Adipocyte (in vitro differentiated cells): ENCODE data around the gene HS3ST2.

Experiments used
- DNase-seq: peaks from one replicate; pipeline ENCODE4 v3.0.0-alpha.2; 2015; ENCODE audit warnings: low read depth
- H3K27me3 ChIP-seq: replicated peaks from 2 replicates; pipeline ENCODE4 v1.7.0; 2013; ENCODE audit warnings: mild to moderate bottlenecking, low read length, moderate library complexity; ENCODE audit not compliant: control insufficient read depth, insufficient read depth
- H3K36me3 ChIP-seq: 2 replicates; pipeline ENCODE4 v1.7.0; 2013; ENCODE audit warnings: low read length, mild to moderate bottlenecking, moderate library complexity; ENCODE audit not compliant: control insufficient read depth, insufficient read depth, severe bottlenecking
- H3K4me1 ChIP-seq: 2 replicates; pipeline ENCODE4 v1.7.0; 2013; ENCODE audit warnings: mild to moderate bottlenecking, low read length, moderate library complexity; ENCODE audit not compliant: control insufficient read depth, insufficient read depth
- H3K4me3 ChIP-seq: 2 replicates; pipeline ENCODE4 v1.7.0; 2013; ENCODE audit warnings: mild to moderate bottlenecking, low read length, moderate library complexity
- H3K9ac ChIP-seq: 2 replicates; pipeline ENCODE4 v1.7.0; 2013; ENCODE audit warnings: mild to moderate bottlenecking, low read length, moderate library complexity
- H3K9me3 ChIP-seq: 2 replicates; pipeline ENCODE4 v1.7.0; 2013; ENCODE audit warnings: mild to moderate bottlenecking, low read length, moderate library complexity; ENCODE audit not compliant: control insufficient read depth

The HS3ST2 gene

DNA sequence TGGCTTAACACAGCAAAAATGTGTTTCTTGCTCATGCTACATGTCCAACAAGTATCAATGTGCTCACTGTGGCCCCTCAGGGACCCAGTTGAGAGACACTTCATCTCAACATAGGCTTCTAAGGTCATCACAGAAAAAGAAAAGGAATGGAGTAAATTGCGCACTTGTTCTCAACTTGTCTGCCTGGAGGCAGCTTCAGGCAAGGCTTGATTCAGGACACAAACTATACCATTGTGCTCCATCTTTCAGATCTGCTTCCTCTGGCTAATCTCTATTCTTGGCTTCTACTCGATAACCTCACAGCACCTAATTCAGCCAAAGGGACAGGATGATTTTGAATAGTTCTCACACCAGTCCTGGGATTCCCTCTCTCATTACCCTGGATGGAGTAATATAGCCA is 35.6 kb downstream of the HS3ST2 start:
- Histone ChIP-seq H3K27me3 (no peaks in the 10 kb centered on the region), H3K4me1 (no peaks in the 10 kb centered on the region), H3K36me3 (no peaks in the 10 kb centered on the region), H3K9me3 (no peaks in the 10 kb centered on the region), H3K4me3 (no peak overlapping the region), H3K9ac (no peak overlapping the region)
- DNase-seq, result no peak

- Histone ChIP-seq H3K4me3 (no peak overlapping the region), H3K9ac (no peak overlapping the region), H3K9me3 (no peaks in the 10 kb centered on the region), H3K27me3 (no peaks in the 10 kb centered on the region), H3K36me3 (peaks cover 4% of the 10 kb centered on the region), H3K4me1 (peaks cover 9% of the 10 kb centered on the region)
- DNase-seq, result no peak
Observed at GRCh38 chr16:22855231-22855630, 41.3 kb downstream of the HS3ST2 start.

DNA sequence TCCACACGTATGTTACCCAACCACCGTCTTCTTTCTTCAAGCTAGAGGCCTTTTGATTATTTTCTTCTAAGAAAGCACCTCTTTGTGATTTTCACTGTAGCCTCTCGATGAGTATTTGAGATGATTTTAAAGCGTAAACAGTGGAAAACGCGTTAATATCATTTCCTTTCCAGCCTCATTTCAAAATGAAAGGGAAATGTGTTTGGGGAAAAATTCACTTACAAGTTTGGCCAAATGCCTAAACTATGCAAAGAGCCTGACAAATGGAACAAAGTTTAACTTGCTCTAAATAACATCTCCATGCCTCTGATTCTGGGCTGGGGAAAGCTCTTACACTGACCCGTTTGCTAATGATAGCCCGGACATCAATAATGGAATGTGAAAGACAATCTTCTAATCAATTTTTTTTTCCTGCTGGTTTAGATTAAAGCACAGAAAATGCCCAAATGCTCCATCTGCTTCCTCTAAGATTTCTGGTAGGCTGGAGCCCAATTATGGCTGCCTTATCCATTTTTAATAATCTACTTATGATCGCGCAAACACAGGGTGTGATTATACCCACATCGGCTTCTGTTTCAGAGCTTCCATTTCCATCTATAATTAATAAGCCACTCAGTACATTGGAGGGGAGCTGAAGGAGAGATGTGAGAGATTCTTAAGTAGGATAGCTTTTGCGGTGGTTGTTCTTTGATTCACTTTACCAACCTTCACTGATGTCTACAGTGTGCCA is 43.5 kb downstream of the HS3ST2 start:
- peaks cover 4% of the 10 kb centered on the region for H3K36me3 ChIP-seq
- H3K9me3 ChIP-seq, result no peaks in the 10 kb centered on the region
- peaks cover 9% of the 10 kb centered on the region for H3K4me1 ChIP-seq
- no peak for DNase-seq
- H3K9ac ChIP-seq, result no peak overlapping the region
- peak overlapping the region; percentile 2 for H3K4me3 ChIP-seq
- H3K27me3 ChIP-seq, result no peaks in the 10 kb centered on the region

DNA sequence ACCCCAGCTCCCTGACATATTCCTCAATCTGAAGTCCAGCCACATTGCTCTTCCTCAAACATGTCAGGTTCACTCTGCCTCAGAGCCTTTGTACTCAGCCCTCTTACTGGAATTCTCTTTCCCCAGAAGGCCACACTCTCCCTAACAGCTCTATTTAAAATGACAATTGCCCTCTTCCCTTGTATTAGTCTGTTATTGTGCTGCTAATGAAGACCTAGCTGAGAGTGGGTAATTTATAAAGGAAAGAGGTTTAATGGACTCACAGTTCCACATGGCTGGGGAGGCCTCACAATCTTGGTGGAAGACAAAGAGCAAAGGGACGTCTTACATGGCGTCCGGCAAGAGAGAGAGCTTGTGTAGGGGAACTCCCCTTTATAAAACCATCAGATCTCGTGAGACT is 46.0 kb downstream of the HS3ST2 start:
- Histone ChIP-seq H3K36me3 (peaks cover 4% of the 10 kb centered on the region), H3K4me1 (peaks cover 9% of the 10 kb centered on the region), H3K27me3 (no peaks in the 10 kb centered on the region), H3K4me3 (no peak overlapping the region), H3K9me3 (no peaks in the 10 kb centered on the region), H3K9ac (no peak overlapping the region)
- DNase-seq, result no peak

- Histone ChIP-seq H3K4me1 (peaks cover 9% of the 10 kb centered on the region), H3K4me3 (no peak overlapping the region), H3K9ac (no peak overlapping the region), H3K27me3 (no peaks in the 10 kb centered on the region), H3K9me3 (no peaks in the 10 kb centered on the region), H3K36me3 (no peaks in the 10 kb centered on the region)
- DNase-seq, result no peak
Observed at GRCh38 chr16:22861580-22861979, 47.6 kb downstream of the HS3ST2 start.

DNA sequence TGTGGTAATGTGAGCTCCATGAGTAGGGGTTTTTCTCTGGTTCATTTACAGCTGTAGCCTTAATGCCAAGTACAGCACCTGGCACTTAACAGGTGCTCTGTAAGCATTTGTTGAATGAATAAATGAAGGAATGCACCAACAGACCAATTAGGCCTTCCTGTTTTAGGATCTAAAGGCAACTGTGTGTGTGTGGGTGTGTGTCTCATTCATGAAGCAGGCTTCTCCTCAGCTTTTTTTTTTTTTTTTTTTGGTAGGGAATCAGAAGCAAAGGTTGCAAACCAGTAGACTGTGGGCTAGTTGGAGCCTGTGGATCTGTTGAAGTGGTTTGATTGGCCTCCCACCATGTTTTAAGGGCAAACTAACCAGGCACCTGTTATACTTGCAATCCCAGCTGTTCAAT is 48.1 kb downstream of the HS3ST2 start:
- Histone ChIP-seq H3K9me3 (no peaks in the 10 kb centered on the region), H3K36me3 (no peaks in the 10 kb centered on the region), H3K4me3 (no peak overlapping the region), H3K4me1 (peaks cover 7% of the 10 kb centered on the region), H3K9ac (no peak overlapping the region), H3K27me3 (no peaks in the 10 kb centered on the region)
- DNase-seq, result no peak

GRCh38 chr16:22864375-22864774 is 50.4 kb downstream of the HS3ST2 start:
- Histone ChIP-seq H3K9me3 (no peaks in the 10 kb centered on the region), H3K4me3 (no peak overlapping the region), H3K9ac (no peak overlapping the region), H3K4me1 (no peaks in the 10 kb centered on the region), H3K27me3 (no peaks in the 10 kb centered on the region), H3K36me3 (no peaks in the 10 kb centered on the region)
- no peak for DNase-seq

DNA sequence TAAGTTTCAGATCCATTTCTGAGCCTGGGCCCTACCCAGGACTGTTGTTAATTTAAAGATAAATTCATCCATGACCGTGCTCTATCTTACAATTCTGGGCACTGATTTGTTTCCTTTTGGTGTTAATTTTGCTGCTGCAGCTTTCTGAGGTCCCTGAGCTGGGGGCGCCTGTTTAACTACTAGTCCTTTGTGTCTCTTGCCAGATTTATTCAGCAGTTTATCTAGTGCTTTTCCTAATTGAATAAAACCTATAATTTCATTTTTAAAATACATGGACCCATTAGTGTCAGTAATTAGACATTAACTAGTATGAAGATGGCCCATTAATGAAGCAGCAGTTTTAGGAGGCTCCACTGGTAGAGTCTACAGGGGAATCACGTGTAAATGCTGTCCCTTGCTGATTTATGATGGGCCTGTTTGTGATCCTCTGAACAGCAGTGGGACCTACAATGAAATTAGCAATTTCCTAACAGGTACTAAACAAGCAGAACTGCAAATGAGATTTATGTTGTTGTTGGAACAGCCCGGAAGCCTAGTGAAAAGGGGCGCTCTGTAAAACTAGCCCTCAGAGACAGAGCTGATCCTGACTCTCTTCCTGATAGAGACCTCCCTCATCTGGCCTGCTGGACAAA is 54.7 kb downstream of the HS3ST2 start:
- Histone ChIP-seq H3K9ac (no peak overlapping the region), H3K4me3 (no peak overlapping the region), H3K4me1 (no peaks in the 10 kb centered on the region), H3K9me3 (no peaks in the 10 kb centered on the region), H3K36me3 (no peaks in the 10 kb centered on the region), H3K27me3 (no peaks in the 10 kb centered on the region)
- DNase-seq, result no peak

- DNase-seq, result no peak
- no peak overlapping the region for H3K4me3 ChIP-seq
Observed at GRCh38 chr16:22871861-22872260, 57.9 kb downstream of the HS3ST2 start.

GRCh38 chr16:22874394-22874793 is 60.4 kb downstream of the HS3ST2 start:
- no peaks in the 10 kb centered on the region for H3K36me3 ChIP-seq
- no peaks in the 10 kb centered on the region for H3K9me3 ChIP-seq

More at GRCh38 chr16:22871861-22872260, 57.9 kb downstream of the HS3ST2 start:
- no peaks in the 10 kb centered on the region for H3K4me1 ChIP-seq
- H3K9me3 ChIP-seq, result no peaks in the 10 kb centered on the region
- no peaks in the 10 kb centered on the region for H3K36me3 ChIP-seq
- no peak overlapping the region for H3K9ac ChIP-seq
- H3K27me3 ChIP-seq, result no peaks in the 10 kb centered on the region

GRCh38 chr16:22878955-22879354 is 65.0 kb downstream of the HS3ST2 start:
- Histone ChIP-seq H3K27me3 (peaks cover 5% of the 10 kb centered on the region), H3K9me3 (no peaks in the 10 kb centered on the region), H3K36me3 (no peaks in the 10 kb centered on the region), H3K4me3 (no peak overlapping the region), H3K9ac (no peak overlapping the region), H3K4me1 (no peaks in the 10 kb centered on the region)
- DNase-seq, result no peak

More at GRCh38 chr16:22874394-22874793, 60.4 kb downstream of the HS3ST2 start:
- H3K9ac ChIP-seq, result no peak overlapping the region
- H3K27me3 ChIP-seq, result no peaks in the 10 kb centered on the region
- no peak overlapping the region for H3K4me3 ChIP-seq
- no peaks in the 10 kb centered on the region for H3K4me1 ChIP-seq
- DNase-seq, result no peak
